HG03521 (cell line): ENCODE results near the gene ADAM17.

Source experiments
- ATAC-seq: cut with Tn5 transposase; IDR thresholded peaks from one replicate; pipeline ENCODE4 v1.9.1; 2021; ENCODE audit warnings: mild to moderate bottlenecking, moderate library complexity; ENCODE audit not compliant: unreplicated experiment

Gene ADAM17

DNA sequence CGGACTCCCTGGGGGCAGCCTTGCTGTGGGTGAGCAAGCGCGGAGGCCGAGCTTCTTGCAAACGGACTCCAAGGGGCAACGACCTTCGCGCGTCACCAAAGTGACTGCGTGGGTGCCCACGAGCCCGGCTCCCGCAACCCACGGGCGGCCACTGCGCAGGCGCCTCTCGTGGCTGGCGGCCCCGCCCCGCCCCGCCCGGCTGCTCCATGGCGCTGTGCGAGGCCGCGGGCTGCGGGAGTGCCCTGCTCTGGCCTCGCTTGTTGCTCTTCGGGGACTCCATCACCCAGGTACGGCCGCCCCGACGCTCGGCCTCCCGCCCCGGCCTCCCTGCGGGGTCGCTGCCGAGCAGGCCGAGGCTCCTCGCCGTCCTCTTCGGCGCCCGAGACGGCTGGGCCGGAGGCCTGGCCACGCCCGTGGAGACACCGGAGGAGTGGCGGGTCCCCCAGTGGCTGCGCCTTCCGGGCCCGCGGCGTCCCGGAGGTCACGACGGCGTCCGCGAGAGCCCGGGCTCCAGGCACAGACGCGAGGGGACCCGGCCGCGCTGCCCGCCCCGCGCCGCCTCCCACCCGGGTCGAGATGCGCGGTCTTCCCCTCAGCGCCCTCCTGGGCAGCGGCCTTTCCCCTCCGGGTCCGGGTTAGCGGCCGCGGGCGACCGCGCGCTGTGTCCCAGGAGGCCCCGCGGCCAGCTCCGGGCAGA is 81.1 kb downstream of the ADAM17 start, which contains the start of gene IAH1:
Gene IAH1, plus strand, starts transcription at position 191 of the 697 bp plus-strand sequence. Its CDS starts 16 bp downstream, at position 207.
- ATAC-seq: peak; percentile 70

DNA sequence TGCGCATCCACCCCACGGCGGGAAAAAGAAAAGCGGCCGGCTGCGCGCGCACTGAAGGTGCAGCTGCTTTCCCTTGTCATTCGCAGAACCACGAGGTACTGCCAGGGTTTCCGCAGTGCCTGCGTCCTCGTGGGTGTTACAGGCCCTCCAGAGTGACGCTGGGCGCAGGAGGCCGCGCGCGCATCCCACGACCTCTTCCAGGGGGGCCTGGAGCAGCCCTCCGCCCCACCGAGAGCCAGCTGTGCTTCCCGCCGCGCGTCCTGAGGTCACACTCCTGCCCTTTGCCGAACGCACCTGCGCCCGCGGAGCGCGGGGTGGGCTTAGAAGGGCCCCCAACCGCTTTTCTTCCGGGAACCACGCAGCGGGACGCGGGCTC is 81.7 kb downstream of the ADAM17 start:
- ATAC-seq: peak; percentile 26

GRCh38 chr2:9473308-9473984 is 82.2 kb downstream of the ADAM17 start:
- no peak for ATAC-seq

DNA sequence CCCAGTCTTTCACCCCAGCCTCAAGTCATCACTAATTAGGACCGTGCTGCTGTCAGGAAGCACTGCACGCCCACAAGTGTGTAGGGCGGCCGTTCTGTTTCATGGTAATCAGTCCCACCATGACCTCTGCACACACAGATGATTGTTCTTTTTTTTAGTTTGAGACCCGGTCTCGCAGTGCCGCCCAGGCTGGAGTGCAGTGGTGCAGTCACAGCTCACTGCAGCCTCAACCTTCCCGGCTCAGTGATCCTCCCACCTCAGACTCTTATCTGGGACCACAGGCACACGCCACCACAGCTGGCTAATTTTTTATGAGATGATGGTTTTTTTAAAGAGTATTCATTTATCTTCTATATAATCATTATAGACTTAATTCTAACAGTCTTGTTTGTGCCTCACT is 83.1 kb downstream of the ADAM17 start:
- no peak for ATAC-seq

- ATAC-seq: no peak
These were observed 84.4 kb downstream of the ADAM17 start for GRCh38 chr2:9471206-9471605.

- no peak for ATAC-seq
These were observed 87.9 kb downstream of the ADAM17 start for GRCh38 chr2:9467687-9468086.

DNA sequence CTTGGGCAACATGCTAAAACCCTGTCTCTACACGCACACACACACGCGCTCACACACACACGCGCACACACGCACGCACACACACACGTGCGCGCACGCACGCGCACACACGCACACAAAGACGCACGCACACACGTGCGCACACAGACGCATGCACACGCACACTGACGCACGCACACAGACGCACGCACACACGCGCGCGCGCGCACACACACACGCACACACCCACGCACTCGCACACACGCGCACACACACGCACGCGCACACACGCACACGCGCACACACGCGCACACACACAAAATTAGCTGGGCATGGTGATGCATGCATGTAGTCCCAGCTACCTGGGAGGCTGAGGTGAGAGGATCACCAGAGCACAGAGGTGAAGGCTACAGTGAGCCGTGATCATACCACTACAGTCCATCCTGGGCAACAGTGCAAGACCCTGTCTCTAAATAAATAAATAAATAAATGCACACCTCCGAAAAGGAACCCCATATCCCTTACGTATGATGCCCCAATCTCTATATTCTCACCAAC is 89.4 kb downstream of the ADAM17 start:
- no peak for ATAC-seq

DNA sequence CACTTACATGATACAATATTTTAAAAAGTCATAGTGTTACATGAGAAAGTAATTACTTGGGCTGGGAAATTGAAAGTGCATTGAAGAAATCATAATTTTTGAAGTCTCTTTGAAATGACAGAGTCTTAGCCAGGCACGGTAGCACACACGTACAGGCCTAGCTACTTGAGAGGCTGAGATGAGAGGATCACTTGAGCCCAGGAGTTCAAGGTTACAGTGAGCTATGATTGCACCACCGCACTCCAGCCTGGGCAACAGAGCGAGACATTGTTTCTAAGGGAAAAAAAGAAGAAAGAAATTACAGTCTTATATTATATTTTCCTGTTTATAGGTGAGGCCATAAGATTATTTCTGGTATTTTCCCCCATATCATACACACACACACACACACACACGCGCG is 90.5 kb downstream of the ADAM17 start:
- ATAC-seq: no peak

GRCh38 chr2:9463698-9464034 is 92.0 kb downstream of the ADAM17 start:
- ATAC-seq: no peak

DNA sequence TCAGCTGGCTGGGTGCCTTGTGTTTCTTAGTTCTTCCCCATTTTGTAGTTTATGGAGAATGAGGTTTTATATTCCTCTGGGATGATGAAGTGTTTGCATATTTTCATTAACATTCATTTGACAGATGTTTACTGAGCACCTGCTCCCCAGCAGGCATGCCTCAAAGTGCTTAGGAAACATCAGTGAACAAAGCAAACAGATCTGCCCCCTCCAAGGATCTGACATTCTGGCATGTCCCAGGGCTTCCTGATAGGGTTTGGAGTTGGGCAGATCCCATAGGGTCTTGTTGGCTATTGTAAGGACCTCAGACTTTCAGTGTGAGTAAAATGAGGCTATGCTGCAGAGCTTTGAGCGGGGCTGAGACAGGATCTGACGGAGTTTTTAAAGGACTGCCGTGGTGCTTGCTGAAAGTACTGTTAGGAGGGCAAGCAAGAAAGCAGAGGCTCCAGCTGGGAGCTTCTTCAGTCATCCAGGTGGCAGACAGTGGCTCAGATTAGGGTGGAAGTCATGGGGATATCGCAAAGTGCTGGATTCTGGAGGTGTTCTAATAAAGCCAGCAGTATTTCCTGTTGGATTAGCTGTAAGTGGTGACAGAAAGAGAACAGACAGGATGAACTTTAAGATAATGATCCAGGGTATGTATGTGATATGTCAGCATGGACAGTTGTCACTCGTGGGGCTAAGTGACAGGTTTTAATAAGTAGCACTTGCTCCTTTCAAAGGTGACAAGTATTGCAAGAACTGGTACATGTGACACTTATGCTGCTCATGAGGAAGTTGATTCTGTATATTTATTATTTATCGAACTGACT is 92.5 kb downstream of the ADAM17 start:
- no peak for ATAC-seq

DNA sequence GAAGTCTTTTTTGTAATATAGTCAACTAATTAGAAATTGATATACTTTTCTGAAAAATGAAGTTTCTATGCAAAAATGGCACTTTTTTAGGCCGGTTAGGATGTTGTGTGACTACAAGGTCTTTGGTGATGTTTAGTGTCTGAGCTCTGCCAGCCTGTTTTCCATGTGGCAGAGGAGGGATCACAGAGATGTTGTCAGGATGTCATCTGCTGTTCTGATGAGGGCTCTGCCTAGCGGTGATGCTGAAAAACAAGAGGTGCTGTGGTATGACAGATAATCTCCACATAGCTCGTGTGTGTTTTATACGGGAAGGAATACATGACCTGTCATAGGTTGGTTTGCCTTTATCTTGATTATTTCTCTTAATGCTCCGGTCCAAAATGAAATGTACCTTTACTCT is 93.3 kb downstream of the ADAM17 start:
- no peak for ATAC-seq

DNA sequence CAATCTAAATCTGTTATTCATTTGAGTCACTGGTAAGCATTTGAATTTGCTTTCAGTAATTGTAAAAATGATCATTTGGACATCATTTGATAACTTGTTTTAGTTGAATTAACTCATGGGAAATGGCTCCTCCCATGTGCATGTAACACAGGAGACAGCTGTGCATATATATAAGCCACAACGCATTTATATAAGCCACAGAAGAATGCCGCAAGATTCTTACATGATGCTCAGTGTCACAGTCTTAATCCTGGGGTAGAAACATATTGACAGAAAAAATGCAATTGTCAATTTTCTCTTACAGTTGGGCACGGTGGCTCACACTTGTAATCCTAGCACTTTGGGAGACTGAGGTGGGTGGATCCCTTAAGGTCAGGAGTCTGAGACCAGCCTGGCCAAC is 94.6 kb downstream of the ADAM17 start:
- no peak for ATAC-seq

- no peak for ATAC-seq
These were observed 95.1 kb downstream of the ADAM17 start for GRCh38 chr2:9460441-9461017.

GRCh38 chr2:9451231-9451630 is 104.4 kb downstream of the ADAM17 start:
- ATAC-seq: no peak

DNA sequence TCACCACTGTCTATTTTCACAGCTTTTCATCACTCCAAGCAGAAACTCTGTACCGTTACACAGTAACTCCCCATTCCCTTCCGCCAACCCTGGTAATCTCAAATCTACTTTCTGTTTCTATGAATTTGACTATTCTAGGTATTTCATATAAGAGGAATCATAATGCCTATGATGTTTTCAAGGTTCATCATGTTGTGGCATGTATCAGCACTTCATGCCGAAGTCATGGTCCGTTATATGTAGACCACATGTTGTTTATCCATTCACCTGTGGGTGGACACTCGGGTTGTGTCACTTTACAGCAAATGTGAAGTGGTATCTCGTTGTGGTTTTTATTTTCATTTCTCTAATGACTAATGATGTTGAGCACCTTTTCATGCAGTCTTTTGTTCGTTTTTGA is 110.5 kb downstream of the ADAM17 start:
- ATAC-seq: no peak

GRCh38 chr2:9443526-9443925 is 112.1 kb downstream of the ADAM17 start:
- ATAC-seq: no peak

DNA sequence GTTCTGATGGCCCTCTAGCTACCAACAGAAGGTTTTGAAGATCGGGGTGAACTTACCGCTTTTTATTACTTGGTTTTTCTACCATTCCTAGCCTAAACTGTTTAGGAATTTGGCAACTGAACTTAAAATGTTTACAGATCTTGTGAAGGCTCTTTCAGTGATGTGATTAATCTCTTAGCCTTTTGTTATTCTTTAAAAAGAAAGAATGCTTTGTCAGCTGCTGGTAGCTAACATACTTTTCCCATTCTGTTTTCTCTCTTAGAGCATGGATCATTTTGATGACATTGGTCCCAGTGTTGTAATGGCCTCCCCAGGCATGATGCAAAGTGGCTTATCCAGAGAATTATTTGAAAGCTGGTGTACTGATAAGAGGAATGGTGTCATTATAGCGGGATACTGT is 114.1 kb downstream of the ADAM17 start:
- no peak for ATAC-seq

DNA sequence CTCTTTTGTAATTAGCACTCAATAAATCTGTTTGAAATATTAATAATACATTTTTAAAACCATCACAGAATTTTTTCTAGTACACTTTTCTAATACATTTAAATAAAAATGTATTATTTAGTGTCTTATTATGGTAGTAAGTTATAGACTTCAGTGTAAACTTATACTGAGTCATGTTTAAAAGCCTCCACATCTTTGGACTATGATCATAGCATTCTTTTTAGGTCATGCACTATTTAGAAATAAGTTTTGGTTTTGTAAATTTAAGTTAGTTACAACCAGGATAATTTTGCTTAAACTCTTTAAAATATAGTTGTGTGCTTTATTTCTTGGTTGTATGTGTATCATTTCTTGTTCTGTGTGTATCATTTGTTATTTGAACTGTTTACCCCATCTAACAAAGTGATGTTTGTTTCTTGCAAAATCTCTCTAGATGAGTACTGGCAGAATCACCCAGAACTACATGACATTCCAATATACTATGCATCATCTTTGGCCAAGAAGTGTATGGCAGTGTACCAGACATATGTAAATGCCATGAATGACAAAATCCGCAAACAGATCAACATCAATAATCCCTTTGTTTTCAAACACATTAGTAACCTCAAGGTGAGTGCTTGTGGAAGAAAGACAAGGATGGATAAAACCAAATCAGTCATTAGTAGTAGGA is 115.4 kb downstream of the ADAM17 start:
- no peak for ATAC-seq

DNA sequence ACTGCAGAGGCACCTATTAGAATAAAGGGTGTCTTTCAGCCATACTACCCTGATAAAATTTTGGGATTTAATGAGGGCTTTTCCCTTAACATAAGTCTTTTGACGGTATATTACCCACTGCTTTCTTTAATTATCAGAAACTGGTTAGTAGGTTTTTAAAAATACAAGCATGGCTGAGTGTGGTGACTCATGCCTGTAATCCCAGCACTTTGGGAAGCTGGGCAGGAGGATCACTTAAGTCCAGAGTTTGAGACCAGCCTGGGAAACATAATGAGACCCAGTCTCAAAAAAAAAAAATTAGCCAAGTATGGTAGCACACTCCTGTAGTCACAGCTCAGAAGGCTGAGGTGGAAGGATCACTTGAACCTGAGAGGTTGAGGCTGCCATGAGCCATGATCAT is 116.1 kb downstream of the ADAM17 start:
- ATAC-seq: no peak
